NOMO-1 (cell line): Measurements from ENCODE around the gene SPNS2.

Experiments
- DNase-seq, 2 experiments: peaks; one replicate each; lab custom pipeline; 2025; ENCODE audit not compliant: unreplicated experiment in 2 of 2; lab: John Stamatoyannopoulos, UW

SPNS2 gene

DNA sequence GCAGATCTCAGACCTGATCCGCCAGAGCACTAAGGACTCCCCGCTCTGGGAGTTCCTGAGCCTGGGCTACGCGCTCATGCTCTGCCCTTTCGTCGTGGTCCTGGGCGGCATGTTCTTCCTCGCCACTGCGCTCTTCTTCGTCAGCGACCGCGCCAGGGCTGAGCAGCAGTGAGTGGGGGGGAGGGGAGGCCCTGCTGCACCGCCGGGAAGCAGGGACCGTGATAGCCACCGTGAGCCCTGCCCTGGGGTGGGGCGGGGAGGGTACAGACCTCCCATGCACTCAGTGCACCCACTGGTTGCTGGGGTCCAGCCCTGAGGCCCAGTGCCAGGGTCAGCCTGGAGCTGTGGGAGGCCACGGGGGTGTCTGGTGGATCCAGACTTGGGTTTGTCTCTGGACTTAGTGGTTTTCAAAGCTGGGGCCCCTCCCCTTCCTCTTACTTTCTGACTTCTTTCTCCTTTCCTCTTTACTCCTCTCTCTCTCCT, 37.6 kb downstream of the SPNS2 start:
- DNase-seq, result no peak

DNA sequence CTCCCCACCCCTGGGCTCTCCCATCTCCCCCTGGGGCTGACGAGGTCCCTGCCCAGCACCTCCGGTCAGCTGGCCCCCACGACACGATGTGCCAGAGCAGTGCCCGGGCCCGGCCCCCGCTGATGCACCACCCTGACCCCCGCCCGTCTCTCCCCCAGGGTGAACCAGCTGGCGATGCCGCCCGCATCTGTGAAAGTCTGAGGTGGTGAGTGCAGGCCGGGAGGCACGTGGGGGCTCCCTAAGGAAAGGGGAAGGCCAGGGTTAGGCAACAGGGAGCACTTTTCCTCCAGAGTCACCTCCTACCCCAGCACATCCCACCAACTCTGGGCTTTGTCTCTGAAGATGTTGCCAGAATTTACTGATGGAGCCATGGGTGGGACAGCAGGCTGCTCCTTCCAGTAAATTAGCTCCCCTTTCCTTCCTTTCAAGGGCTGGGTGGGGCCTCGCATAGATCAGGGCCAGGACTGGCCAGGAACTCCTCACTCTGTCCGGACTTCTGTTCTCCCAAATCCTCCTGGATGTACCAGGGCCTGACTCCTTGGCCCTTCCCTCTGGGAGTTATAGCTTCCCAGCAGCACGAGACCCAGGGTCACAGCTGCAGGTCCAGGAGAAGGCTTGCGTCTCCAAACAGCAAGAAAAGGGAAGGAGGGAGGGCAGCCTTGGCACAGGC, 38.2 kb downstream of the SPNS2 start:
- DNase-seq, result no peak

DNA sequence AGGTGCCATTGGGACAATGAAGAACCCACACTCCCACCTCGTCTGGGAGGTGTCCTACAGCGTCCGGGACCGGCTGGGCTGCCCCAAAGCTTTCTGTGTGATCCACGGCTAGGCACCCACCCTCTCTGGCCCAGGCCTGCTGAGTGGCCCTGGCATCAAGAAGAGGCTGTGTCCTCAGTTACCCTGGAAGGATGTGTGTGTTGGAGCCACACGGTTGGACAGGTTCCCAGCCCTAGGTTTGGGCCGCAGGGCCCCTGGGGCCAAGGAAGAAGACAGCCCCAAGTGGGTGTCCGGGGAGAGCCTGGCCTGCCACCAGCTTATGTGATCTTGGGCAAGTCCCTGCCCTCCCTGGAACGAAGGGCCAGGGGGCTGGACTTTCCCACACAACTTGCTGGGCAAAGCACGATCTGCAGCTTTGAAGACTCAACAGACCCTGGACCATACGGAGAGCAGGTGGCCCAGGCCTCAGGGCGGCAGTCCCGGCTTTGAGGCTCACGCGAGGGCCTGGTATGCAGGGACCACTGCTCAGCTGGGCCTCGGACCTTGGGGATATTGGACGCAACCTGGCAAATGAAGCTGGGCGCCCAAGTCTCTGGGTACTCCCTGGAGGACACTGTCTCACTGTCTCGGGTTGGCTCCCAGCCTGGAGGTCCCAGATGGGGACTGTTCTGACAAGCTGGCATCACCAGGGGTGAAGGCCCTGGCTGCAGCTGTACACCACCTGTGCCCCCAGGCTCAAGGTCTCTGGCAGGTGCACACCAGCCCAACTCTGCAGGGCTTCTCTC, 39.0 kb downstream of the SPNS2 start:
- DNase-seq, result no peak

DNA sequence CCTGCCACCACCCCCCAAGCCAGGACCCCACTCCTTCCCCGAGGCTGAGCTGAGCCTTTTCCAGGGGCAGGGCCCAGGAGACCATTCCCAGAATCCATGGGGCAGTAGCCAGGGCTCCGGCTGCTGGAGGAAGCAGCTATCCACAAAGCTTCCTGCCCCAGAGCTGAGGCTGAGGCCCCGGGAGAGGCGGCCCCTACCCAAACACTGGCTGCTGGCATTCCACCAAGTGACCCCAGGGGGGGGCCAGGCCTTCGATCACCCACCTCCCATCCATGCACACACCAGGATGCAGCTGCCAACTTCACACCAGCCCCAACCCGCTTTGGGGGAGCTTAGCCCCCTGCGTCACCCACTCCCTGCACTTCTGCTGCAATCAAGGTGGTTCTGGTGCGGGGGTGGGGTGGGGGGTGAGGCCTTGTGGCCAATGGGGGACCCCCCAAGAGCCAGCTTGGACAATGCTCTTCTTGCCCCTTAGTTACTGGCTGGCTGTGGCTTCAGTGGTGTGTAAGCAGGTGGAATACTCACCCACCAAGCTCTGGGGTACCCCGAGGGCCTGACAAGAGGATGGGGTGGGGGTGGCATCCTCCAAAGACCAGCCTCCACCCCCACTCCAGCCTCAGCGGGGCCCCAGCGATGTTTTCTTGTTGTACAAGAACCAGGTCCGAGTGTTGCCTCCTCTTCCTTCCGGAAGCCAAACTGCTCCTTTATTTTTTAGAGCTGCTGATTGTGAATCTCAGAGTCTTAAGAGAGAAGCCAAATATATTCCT, 39.7 kb downstream of the SPNS2 start:
- no peak for DNase-seq

DNA sequence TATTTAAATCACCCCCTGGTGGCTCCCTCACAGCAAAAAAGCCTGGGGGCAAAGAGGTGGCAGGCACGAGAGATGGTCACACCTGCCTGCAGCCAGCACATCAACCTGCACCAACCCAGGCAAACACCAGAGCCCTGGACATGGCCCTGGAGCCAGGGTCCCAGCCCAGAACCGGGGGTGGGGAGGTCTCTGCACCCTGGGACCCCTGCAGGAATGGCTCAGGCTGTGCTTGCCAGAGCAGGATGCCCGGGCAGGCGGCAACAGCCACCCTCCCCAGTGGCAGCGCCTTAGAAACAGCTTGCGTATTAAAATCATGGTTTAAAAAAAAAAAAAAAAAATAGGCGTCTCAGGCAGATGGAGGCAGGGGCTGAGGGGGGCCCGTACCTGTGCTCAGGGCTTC, 40.3 kb downstream of the SPNS2 start:
- no peak for DNase-seq

DNA sequence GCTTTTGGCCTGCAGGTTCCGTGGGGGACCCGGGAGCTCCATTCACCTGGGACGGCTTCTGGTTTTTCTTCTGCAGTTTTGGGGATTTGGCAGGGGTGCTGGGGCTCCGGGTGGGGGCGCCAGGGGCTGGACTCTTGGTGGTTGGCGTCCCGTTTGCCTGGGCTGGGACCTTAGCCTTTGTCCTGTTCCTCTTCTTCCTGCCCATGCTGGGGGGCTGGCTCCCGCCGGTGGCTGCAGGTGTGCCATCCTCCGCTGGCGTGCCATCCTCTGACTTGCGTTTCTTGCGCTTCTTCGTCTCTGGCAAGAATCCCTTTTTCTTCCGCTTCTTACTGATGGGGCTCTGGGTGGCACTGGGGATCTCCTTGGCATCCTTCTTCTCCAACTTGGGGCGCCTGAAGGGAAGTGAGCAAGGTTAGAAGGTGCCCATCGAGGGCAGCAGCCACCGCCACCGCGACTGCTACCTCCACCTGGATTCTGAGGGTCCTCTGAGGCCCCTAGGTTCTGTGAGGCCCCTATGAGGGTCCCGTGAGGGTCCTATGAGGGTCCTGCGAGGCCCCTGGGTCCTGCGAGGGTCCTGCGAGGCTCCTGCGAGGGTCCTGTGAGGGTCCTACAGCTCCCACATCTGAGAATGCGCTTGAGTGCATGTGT, 41.0 kb downstream of the SPNS2 start:
- no peak for DNase-seq

DNA sequence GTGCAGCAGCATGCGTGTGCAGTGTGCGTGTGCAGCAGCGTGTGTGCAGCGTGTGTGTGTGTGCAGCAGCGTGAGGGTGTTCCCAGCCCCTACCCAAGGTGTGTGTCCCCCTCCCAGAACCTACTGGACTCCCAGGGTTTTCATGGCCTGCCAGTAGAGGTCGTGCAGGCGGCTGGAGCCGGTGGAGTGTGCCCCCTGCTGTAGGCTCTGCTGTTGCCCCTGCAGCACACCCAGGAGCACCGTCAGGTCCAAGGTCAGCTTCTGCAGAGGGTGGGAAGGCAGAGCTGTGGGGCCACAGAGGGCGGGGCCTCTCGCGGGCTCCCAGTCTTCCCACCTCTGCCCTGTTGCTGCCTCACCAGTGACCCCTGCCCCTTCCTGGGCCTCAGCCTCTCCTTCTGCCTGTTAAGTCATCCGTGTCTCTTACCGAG, 41.6 kb downstream of the SPNS2 start:
- no peak for DNase-seq

DNA sequence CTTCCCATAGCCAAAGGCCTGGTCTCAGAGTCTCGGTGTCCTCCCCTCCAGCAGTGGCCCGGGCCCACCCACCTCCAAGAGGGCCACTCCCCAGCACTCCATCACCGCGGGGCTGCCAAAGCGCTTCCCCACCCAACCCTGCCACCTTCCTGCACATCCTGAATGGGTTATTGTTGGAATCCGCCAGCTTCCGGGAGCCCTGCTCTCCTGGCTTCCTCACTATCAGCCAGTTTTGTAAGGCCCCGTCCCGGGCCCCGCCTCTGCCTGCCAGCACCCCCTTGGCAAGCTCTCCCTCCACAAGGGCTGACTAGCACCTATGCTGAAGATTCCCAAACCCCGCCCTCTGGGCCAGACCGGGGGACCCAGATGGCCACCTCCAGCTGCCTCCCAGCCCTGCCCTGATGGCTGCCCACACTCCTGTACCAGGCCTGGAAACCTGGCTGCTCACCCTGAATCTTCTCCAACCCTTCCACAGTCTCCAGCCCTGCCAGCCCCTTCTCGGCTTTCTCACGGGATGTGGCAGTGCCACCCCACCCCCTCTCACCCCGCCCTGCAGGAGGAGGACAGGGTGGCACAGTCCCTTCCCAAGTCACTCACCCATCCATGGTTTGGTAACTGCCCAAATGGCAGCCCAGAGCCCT, 42.1 kb downstream of the SPNS2 start:
- DNase-seq, result no peak

DNA sequence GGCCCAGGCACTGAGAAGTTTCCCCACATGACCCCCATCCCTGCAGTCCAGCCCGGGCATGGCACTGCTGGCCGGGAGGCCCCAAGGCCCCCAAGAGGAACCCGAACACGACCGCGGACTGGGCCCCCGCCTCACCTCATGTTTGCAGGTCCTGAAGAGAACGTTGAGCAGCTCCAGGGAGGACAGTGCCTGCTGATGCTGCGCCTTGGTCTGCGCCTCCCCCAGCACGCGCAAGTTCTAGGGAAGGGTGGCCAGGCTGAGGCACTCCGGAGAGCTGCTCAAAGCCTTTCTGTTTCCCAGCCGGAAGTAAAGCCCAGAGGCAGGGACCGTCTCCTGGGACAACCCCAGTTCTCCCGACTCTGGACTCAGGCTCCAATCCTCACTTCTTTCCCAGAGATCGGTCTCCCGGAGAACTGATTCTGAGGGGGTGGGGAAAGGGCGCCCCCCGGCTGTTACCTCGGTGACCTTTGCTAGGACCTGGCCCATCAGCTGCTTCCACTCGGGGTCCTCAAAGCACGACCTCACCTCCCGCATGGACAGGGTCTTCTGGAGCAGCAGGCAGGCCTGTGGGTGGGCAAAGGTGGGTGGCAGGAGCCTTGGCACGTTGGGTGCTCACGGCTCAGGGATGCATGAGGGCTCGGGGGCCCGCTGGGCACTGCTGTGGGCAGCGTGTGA, 42.8 kb downstream of the SPNS2 start:
- no peak for DNase-seq

DNA sequence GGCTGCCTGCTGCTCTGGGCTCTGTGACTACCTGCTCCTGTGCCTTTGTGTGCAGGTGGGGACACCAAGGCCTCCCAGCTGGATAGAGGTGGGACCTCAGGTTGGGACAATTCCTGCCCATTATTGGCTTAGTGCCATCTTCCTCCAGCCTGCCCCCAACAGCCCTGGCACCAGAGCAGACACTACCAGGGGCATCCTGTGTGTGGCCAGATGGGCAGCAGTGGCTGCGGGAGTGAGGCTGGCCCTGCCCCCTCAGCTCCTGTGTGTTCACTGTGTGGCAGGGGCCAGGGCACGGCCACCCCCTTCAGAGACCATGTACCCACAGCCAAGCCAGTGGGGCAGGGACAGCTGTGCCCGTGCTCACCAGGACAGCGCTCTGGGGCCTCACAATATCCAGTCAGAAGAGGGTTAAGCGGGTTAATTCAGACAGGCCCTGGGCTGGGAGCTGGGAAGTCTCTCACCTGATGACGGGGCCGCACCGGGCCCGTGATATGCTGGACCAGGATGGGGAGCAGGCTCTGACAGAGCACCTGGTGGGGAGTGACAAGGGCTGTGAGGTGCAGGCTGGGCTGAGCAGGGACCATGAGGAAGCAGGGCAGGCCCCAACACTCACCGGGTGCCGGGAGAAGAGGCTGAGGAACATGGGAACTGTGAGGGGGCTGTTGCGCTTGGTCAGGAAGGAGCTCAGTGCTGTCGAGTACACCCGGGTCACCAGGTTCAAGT, 43.5 kb downstream of the SPNS2 start:
- DNase-seq, result no peak

DNA sequence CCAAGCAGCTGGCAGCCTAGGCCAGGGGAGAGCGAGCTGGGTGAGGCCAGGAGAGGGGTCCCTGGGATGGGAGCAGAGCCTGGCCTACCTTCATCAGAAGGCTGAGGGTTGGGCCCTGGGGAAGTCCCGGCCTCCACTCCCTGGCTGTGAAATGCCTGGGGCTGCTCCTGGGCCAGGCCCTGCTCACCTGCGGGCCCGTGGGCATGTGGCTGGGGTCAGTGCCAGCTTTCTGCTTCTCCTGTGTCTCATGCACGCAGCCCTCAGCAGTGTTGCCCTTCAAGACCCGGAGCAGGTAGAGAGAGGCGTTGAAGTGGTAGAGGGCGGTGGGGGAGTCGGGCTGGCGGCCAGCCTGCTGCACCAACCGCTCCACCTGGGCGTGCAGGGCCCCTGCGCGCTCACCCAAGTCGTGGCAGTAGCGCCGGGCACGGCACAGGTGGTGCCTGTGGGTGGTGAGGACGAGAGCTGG, 44.1 kb downstream of the SPNS2 start:
- DNase-seq, result no peak

DNA sequence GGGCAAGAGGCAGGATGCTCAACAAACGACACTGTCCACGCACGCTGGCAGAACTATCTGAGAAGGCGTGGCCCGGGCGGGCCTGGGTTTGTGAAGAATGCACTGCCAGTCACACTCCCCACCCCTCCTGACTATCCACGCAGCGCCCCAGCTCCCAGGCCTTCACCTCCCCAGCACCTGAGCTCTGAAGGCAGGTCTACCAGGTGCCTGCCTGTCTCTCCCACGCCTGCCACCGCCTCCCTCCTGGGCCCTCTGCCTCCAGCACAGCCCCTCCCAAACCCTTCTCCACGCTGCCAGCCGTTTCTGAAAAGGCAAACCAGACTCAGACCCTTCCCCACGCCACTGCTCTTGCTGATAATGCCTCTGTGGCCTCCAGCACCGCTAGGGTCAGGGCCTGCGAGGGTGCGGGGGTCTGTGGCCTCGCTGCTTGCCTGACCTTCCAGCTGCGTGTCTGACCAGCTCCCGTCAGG, 44.9 kb downstream of the SPNS2 start:
- no peak for DNase-seq

DNA sequence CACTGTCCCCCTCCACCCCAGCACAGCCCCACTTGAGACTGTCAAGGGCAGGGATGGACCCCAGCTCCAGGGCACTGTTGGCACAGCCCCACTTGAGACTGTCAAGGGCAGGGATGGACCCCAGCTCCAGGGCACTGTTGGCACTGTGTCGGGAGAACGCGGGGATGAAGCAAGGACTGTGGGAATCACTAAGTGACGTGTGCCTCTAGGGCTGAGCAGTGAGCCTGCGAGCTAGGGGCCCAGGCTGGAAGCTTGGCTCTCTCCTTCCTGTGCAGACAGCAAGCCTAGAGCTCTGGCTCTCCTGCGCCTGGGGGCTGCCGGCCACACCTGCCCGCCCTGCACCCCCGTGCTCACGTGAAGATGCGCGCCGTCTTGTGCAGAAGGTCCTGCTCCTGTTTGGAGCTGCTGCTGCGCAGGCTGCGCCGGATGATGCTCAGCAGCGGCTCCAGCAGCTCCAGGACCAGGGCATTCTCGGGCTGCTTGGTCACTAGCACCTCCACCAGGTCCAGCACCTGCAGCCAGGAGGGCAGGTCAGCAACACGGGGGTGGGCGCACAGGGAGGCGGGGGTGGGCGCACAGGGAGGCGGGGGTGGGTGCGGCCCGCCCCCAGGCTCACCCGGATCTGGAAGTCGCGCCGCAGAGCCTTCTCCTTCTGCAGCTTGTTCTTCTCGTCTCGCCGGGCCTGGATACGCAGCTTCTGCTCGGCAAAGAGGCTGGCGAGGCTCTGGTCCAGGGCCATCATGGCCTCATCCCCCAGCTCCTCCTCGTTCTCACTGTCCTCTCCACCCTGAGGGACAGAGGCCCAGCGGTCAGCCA, 45.7 kb downstream of the SPNS2 start:
- DNase-seq, result no peak

DNA sequence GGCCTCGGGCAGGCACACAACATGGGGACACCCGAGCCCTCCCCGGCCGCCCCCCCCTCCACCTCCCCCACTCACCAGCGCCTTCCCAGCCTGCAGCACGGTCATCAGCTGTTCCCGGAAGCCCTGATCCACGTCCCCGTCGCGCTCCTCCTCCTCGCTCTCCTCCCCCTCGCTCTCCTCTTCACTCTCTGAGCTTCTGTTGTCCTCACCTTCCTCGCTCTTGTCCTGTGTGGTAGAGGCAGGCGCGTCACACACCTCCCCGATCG, 46.2 kb downstream of the SPNS2 start:
- no peak for DNase-seq

DNA sequence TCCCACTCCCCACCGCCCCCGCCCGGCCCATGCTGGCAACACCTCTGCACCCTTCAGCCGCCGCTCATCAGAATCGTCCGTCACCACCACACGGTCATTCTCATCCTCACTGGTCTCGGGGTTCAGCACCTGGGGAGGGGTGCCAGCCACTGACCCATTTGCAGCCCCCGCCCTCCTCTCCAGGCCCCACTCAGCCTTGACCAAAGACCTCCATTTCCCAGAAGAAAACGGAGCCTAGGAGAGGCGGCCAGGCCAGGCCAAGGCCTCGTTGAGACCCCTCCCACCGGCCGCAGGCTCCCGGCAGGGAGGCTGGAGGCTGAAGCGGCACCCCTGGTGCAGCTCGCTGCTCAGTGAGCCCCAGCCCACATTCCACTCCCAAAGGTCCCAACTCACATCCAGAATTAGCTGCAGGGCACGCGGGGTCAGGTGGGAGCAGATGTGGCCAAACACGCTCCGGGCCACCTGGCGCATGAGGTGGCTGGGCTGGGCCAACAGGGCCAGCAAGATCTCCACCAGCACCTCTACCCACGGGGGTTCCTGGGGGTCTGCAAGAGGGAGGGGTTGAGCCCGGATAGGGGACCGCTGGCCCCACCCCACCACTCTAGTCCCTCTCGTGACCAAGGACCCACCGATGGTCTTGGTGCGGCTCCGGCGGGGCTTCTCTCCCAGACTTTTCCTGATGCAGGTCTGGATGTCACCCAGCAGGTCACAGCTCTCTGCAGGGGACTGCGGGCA, 46.7 kb downstream of the SPNS2 start:
- DNase-seq, result no peak

DNA sequence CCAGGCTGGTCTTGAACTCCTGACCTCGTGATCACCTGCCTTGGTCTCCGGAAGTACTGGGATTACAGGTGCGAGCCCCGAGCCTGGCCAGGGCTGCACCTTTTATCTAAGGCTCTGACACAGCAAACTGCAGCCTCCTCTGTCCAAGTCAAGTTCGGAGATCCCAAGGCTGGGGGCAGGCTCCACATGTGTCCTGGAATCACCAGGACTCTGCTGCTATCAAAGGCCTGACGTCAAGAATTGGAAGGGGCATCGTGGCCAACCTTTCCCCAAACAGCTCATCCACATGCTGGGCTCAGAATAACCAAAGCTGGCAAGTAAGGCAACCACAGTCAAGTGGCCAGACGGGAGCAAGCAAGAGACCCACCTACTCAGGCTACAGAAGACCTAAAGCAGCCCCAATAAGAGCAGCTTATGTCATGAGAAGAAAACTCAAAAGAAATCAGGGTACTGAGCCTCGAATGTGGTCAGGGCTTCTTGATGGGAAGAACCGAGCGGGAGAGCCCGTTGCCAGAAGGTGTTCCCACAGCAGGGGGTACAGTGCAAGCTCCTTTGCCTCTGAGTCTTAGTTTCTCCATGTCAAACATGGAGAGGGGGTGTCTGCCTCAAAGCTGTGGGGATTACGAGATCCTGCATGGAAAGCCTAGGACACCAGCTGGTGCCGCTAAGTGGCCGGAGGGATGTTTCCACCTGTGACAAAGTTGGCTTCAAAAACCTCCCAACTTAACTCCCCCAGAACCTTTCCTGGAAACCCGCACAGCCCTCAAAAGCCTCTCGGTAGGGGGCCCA, 48.6 kb downstream of the SPNS2 start:
- no peak for DNase-seq

DNA sequence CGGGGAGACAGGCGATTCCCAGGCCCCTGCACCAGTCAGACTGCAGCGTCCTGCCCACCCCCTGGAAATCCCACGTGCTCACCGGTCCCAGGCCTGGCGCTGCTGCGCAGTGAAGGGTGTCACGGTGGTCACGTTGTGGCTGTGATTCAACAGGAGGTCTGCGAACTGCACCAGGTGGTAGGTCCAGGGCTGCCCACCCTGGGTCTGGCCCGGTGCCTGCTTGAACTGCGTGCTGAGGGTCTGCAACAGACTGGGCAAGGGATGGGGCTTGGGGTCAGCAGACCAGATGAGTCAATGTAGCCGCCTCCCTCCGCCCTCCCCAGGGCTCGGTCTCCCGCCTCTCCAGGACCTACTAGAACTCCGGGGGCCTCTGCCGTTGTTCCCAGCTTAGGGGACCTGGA, 49.4 kb downstream of the SPNS2 start:
- no peak for DNase-seq
